PC-3 (cell line): Measurements from ENCODE around the gene SYN1. TPM values are rescaled to one million over a fixed set of nuclear protein-coding genes. Genes with fewer than 3 reads are reported as not detected.

Experiments
- ATAC-seq: fragments of 200-7000 bp; cut with Tn5 transposase; 2 replicates; pipeline ENCODE4 v1.9.1; 2020; ENCODE audit warnings: mild to moderate bottlenecking, moderate library complexity
- BruUV-seq: library from RNA; stranded (reverse); fragments of 400-500 nt; replicated peaks from 2 replicates; lab custom pipeline; 2021; lab: Mats Ljungman, UMichigan
- CTCF ChIA-PET: fragments of 300-600 bp; sonication (Branson Sonifier 250); formaldehyde crosslinking; loops from one replicate; lab custom pipeline; 2022; ENCODE audit warnings: antibody characterized with exemption; lab: Charles Lee
- POLR2A ChIA-PET: fragments of 300-600 bp; sonication (Branson Sonifier 250); formaldehyde crosslinking; loops from one replicate; lab custom pipeline; 2022; ENCODE audit warnings: antibody characterized with exemption; ENCODE audit not compliant: unreplicated experiment; lab: Charles Lee
- DNase-seq: peaks from one replicate; pipeline ENCODE4 v3.0.0-alpha.2; 2015
- H2AFZ ChIP-seq: fragments of 300-600 bp; sonication (generic); 2 replicates; pipeline ENCODE4 v1.6.0; 2016; ENCODE audit warnings: antibody characterized with exemption, low read length
- H3F3A ChIP-seq: fragments of 300-600 bp; sonication (generic); one replicate; pipeline ENCODE4 v1.6.0; 2017; ENCODE audit warnings: antibody characterized with exemption, low read length, control low read depth, mild to moderate bottlenecking; ENCODE audit not compliant: unreplicated experiment
- H3K27ac ChIP-seq: fragments of 300-600 bp; sonication (generic); 2 replicates; pipeline ENCODE4 v1.5.1; 2016; ENCODE audit warnings: mild to moderate bottlenecking, low read length
- H3K27me3 ChIP-seq: fragments of 300-600 bp; sonication (generic); 2 replicates; pipeline ENCODE4 v1.6.1; 2016; ENCODE audit warnings: low read length, mixed read lengths
- H3K36me3 ChIP-seq: fragments of 300-600 bp; sonication (generic); 2 replicates; pipeline ENCODE4 v1.6.1; 2016; ENCODE audit warnings: low read depth, mixed run types, low read length, mixed read lengths
- H3K4me1 ChIP-seq: fragments of 300-600 bp; sonication (generic); 2 replicates; pipeline ENCODE4 v1.5.1; 2016; ENCODE audit warnings: low read length; ENCODE audit not compliant: insufficient read depth
- H3K4me2 ChIP-seq: fragments of 300-600 bp; sonication (generic); 2 replicates; pipeline ENCODE4 v1.6.0; 2016; ENCODE audit warnings: low read length
- H3K4me3 ChIP-seq: fragments of 300-600 bp; sonication (generic); 2 replicates; pipeline ENCODE4 v1.5.1; 2016; ENCODE audit warnings: mild to moderate bottlenecking, low read length, mixed read lengths
- H3K79me2 ChIP-seq: fragments of 300-600 bp; sonication (generic); 2 replicates; pipeline ENCODE4 v1.6.1; 2017; ENCODE audit warnings: low read length, mixed read lengths
- H3K9ac ChIP-seq: fragments of 300-600 bp; sonication (generic); 2 replicates; pipeline ENCODE4 v1.6.0; 2016; ENCODE audit warnings: mild to moderate bottlenecking, low read length
- H3K9me2 ChIP-seq: fragments of 300-600 bp; sonication (generic); replicated peaks from 2 replicates; pipeline ENCODE4 v1.6.1; 2016; ENCODE audit warnings: mixed run types, low read length, mixed read lengths
- H3K9me3 ChIP-seq: fragments of 300-600 bp; sonication (generic); 2 replicates; pipeline ENCODE4 v1.6.1; 2016; ENCODE audit warnings: low read length, mixed read lengths
- H4K20me1 ChIP-seq: fragments of 300-600 bp; sonication (generic); 2 replicates; pipeline ENCODE4 v1.6.1; 2016; ENCODE audit warnings: low read length, mixed read lengths
- EZH2 ChIP-seq: fragments of 300-600 bp; sonication (generic); IDR thresholded peaks from one replicate; pipeline ENCODE4 v1.6.1; 2017; ENCODE audit warnings: antibody characterized with exemption, mild to moderate bottlenecking, low read length; ENCODE audit not compliant: unreplicated experiment
- EZH2phosphoT487 ChIP-seq: fragments of 300-600 bp; sonication (generic); IDR thresholded peaks from 2 replicates; pipeline ENCODE4 v1.6.1; 2018; ENCODE audit warnings: mild to moderate bottlenecking, antibody characterized with exemption, low read length, borderline replicate concordance
- intact Hi-C: fragments of 100-400 bp; cut with micrococcal nuclease; formaldehyde crosslinking; loops from 2 replicates; pipeline ENCODE4 v1.9.0; 2023
- total RNA-seq: library from RNA; depleted of rRNA; stranded (reverse); fragments of >200 nt; gene quantifications from 2 replicates; pipeline ENCODE4 v1.2.3, GENCODE V29; 2014
- TF ChIP-seq, protein P1 (sequence below): fragments of 300-600 bp; sonication (generic); conservative IDR thresholded peaks from 2 replicates; pipeline ENCODE4 v1.5.1; 2017; ENCODE audit warnings: antibody characterized with exemption, low read depth, mild to moderate bottlenecking, low read length

SYN1 gene
- total RNA-seq, 1 experiment from 2014 or later: not detected

- Histone ChIP-seq H3F3A (no peaks in the 10 kb centered on the region), H4K20me1 (no peaks in the 10 kb centered on the region), H2AFZ (no peak overlapping the region), H3K9me2 (no peaks in the 10 kb centered on the region), H3K36me3 (peaks cover 18% of the 10 kb centered on the region), H3K9ac (no peak overlapping the region), H3K9me3 (no peaks in the 10 kb centered on the region), H3K4me3 (no peak overlapping the region), H3K79me2 (peaks cover 39% of the 10 kb centered on the region), H3K27ac (no peak overlapping the region), H3K4me1 (peaks cover 10% of the 10 kb centered on the region), H3K4me2 (no peak overlapping the region), H3K27me3 (no peaks in the 10 kb centered on the region)
- CTCF ChIA-PET: no interaction called here
- intact Hi-C loops: loop anchor here (1.0 kb wide), 1 partner anchor 103 kb away; no protein-coding TSS in a partner anchor
- no TSS peak for BruUV-seq
- peak; percentile 9 for DNase-seq
- TF ChIP-seq, protein P1, sequence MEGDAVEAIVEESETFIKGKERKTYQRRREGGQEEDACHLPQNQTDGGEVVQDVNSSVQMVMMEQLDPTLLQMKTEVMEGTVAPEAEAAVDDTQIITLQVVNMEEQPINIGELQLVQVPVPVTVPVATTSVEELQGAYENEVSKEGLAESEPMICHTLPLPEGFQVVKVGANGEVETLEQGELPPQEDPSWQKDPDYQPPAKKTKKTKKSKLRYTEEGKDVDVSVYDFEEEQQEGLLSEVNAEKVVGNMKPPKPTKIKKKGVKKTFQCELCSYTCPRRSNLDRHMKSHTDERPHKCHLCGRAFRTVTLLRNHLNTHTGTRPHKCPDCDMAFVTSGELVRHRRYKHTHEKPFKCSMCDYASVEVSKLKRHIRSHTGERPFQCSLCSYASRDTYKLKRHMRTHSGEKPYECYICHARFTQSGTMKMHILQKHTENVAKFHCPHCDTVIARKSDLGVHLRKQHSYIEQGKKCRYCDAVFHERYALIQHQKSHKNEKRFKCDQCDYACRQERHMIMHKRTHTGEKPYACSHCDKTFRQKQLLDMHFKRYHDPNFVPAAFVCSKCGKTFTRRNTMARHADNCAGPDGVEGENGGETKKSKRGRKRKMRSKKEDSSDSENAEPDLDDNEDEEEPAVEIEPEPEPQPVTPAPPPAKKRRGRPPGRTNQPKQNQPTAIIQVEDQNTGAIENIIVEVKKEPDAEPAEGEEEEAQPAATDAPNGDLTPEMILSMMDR: peak; percentile 54
- TF ChIP-seq EZH2: no peak
- TF ChIP-seq EZH2phosphoT487: no peak
- no peak for ATAC-seq
- POLR2A ChIA-PET: no interaction called here
Measured at GRCh38 chrX:47643926-47644325, 24.3 kb upstream of the SYN1 start.

DNA sequence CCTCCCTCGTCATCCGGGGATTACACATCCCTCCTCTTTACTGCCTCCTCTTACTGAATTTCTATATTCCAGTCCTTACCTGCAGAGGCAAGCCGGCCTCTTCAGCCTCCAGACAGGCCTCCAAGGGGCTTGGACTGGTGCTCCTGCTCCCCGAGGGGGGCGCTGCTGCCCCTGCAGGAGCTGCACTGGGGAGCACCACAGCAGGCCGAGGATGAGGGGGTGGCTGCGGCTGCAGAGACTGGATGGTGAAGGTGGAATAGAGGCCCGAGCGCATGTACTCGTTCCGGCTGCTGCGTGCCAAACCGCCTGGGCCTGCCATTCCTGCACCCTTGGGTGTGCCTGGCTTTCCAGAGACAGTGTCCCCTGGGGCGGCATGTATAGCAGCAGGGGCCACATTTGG lies 19.2 kb upstream of the SYN1 start:
- ChIA-PET POLR2A (no interaction called here), CTCF (no interaction called here)
- Histone ChIP-seq H3K36me3 (peaks cover 27% of the 10 kb centered on the region), H3K9me2 (no peaks in the 10 kb centered on the region), H3K79me2 (peaks cover 7% of the 10 kb centered on the region; the same call in 1 of the 2 replicates), H3K4me2 (no peak overlapping the region), H3F3A (no peaks in the 10 kb centered on the region), H3K27ac (no peak overlapping the region), H2AFZ (no peak overlapping the region), H3K4me3 (no peak overlapping the region), H3K4me1 (no peaks in the 10 kb centered on the region), H3K9ac (no peak overlapping the region), H4K20me1 (no peaks in the 10 kb centered on the region), H3K9me3 (no peaks in the 10 kb centered on the region), H3K27me3 (no peaks in the 10 kb centered on the region)
- TF ChIP-seq, protein P1: no peak
- no peak for TF ChIP-seq EZH2phosphoT487
- no peak for TF ChIP-seq EZH2
- no TSS peak for BruUV-seq
- intact Hi-C loops: no loop called here
- no peak for DNase-seq
- no peak for ATAC-seq

DNA sequence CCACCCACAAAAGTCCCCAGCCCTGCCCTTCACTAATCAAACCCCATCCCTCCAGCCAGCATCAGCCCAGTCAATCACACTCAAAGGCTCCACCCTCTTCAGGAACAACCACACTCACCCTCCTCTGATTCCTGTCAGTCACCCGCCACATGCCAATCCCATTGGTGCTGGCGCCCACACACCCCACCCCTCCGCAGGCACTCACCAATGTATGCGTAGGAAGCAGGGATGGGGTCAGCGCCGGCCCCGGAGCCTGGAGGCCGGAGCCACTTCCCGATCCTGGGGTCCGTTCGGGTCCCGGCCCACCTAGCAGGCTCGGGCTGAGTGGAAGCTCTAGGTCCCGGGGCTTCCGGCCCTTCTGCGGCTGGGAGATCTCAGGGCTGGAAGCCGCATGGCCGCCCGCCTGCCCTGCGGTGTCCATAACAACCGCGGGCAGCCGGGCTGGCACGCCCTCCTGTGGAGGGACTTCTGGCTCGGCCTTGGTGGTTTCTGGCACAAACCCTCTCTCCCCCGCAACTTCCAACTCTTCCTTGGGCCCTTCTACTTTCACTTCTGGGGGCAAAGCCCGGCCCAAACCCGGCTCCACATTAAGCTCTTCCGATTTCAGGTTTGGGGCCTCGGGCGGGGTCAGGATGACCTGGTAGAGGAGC lies 18.0 kb upstream of the SYN1 start:
- Histone ChIP-seq H3K9me3 (no peaks in the 10 kb centered on the region), H3K36me3 (peaks cover 27% of the 10 kb centered on the region), H3K4me3 (no peak overlapping the region), H3K9me2 (no peaks in the 10 kb centered on the region), H3K79me2 (no peaks in the 10 kb centered on the region), H4K20me1 (no peaks in the 10 kb centered on the region), H3K27me3 (no peaks in the 10 kb centered on the region), H3K9ac (no peak overlapping the region), H3F3A (no peaks in the 10 kb centered on the region), H2AFZ (no peak overlapping the region), H3K27ac (no peak overlapping the region), H3K4me1 (no peaks in the 10 kb centered on the region), H3K4me2 (no peak overlapping the region)
- CTCF ChIA-PET: no interaction called here
- intact Hi-C loops: no loop called here
- TF ChIP-seq EZH2 (no peak), EZH2phosphoT487 (no peak)
- TF ChIP-seq, protein P1: no peak
- no peak; the same call in 1 of the 2 replicates for ATAC-seq
- POLR2A ChIA-PET: no interaction called here
- BruUV-seq: no TSS peak
- DNase-seq: no peak
